A673 (cell line): ENCODE measurements around the gene BEST4.
A peak's percentile ranks its signal among the peaks of the same experiment; 100 is the strongest.

ENCODE experiments used
- EZH2 ChIP-seq: fragments of 200-600 bp; sonication (generic); IDR thresholded peaks from 2 replicates; pipeline ENCODE4 v1.6.1; 2017; ENCODE audit warnings: borderline replicate concordance, low read depth, mild to moderate bottlenecking, mixed read lengths, antibody characterized with exemption, low read length; ENCODE audit not compliant: poor library complexity, severe bottlenecking
- TF ChIP-seq, protein P1 (sequence below): fragments of 300-800, 200-600 bp; sonication (generic); conservative IDR thresholded peaks from 2 replicates; pipeline ENCODE4 v1.5.1; 2017; ENCODE audit warnings: low read depth, mild to moderate bottlenecking, antibody characterized with exemption, low read length, moderate library complexity, mixed read lengths

DNA sequence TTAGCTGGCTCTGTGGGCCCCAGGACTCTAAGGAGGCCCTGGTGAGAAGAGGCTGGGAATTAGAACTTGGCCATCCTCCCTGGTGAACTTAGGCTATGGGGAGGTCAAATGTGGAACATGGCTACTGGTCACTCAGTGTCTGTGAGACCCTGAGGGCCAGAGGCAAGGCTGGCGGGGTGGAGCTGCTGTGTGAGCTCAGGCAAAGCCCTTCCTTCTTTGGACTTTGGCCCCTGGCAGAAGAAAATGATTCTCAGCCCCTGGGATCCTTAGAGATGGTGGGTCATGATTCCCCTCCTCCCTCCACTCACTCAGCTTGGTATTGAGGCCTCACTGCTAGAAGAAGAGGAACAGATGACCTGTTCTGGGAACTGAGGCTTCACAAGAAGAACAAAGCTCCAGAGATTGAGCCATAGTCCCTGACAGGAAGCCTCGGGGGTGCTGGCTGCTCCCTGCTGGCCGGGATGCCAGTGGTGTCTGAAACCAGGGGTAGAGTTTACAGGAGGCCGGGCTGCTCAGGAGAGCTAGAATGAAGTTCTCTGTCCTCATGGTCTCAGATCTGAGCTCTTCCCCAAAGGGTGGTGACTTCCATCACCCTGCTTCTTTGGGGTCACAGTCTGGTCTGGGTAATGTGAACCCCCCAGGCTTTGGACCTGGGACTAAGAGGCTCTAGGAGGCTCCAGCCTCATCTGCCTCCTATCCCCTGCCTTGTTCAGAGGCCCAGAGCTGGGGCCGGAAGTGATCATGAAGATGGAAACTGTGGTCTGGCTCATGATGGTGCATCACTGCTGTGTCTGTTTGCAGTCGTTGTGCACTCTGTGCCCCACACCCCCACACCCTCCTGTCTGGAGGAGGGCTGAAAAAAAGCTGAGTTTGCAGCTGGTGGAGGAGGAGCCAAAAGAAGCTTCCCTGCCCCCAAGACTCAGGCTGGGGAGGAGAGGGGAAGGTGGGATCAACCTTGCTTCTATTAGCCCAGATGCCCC, 21.3 kb upstream of the BEST4 start:
- TF ChIP-seq, protein P1, sequence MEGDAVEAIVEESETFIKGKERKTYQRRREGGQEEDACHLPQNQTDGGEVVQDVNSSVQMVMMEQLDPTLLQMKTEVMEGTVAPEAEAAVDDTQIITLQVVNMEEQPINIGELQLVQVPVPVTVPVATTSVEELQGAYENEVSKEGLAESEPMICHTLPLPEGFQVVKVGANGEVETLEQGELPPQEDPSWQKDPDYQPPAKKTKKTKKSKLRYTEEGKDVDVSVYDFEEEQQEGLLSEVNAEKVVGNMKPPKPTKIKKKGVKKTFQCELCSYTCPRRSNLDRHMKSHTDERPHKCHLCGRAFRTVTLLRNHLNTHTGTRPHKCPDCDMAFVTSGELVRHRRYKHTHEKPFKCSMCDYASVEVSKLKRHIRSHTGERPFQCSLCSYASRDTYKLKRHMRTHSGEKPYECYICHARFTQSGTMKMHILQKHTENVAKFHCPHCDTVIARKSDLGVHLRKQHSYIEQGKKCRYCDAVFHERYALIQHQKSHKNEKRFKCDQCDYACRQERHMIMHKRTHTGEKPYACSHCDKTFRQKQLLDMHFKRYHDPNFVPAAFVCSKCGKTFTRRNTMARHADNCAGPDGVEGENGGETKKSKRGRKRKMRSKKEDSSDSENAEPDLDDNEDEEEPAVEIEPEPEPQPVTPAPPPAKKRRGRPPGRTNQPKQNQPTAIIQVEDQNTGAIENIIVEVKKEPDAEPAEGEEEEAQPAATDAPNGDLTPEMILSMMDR: 0 out of 2 replicates have a peak, but pooled peaks have one; percentile 21
- TF ChIP-seq EZH2: no peak
